ENCODE measurements around the gene DICER1. TPM values are rescaled to one million over a fixed set of nuclear protein-coding genes. Genes with fewer than 3 reads are reported as not detected.

DICER1 gene
- total RNA-seq, 3 donors from 2014 or later: 74.9 to 126 (median 78.0) TPM

DNA sequence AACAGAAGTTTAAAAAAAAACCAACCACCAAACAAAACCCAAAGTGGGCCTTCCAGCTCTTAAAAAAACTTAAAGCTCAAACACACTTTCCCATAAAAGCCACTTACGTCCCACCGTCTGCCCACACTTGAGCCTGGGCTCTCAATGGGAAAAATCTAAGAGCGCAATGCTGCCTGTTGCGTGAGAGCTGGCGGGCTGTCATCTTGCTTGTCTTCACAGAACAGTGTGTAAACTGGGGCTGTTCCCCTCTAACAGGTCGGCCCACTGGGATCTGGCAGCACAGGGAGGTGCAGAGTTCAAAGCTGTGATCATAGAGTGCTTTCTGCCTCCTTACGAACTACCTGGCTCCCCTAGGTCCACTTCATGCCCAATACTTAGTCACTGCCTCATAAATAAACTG is 80.0 kb downstream of the DICER1 start:
- no peak for DNase-seq (ENCODE audit: low spot score in 2 of 2)
- Histone ChIP-seq H3K36me3 (no peaks in the 10 kb centered on the region), H3K9me3 (no peaks in the 10 kb centered on the region), H3K27ac (no peak overlapping the region), H3K4me3 (no peak overlapping the region), H3K27me3 (no peaks in the 10 kb centered on the region), H3K4me1 (no peaks in the 10 kb centered on the region)
- TF ChIP-seq POLR2A (IDR thresholded peaks at IDR 0.05) (no peak), CTCF (IDR thresholded peaks at IDR 0.05) (no peak), POLR2AphosphoS5 (IDR thresholded peaks at IDR 0.05) (no peak)
- intact Hi-C loops (cut with DNase I; ENCODE audit: low total_unique reads): no loop called here

DNA sequence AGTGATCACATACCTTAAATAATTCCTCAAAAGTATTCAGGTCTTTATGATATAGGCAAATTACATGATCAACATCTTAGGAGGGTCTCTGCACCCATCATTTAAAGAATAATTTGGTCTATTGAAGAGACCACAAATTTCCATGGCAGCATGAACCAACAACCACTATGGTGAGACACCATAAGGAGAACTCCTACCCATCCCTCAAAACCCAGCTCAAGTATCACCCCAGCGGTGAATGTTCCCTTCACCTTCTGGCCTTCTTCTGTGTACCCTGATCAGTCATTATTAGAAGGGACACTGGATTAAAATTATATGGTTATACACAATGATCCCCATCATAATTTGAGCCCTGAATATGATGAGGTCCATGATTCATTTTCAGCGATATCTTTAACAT is 81.5 kb downstream of the DICER1 start:
- no peaks in the 10 kb centered on the region for H3K36me3 ChIP-seq
- no peak overlapping the region for H3K4me3 ChIP-seq
- intact Hi-C loops (cut with DNase I; ENCODE audit: low total_unique reads): no loop called here
- no peak for TF ChIP-seq CTCF (IDR thresholded peaks at IDR 0.05)
- H3K4me1 ChIP-seq: no peaks in the 10 kb centered on the region
- H3K27me3 ChIP-seq: no peaks in the 10 kb centered on the region
- H3K9me3 ChIP-seq: no peaks in the 10 kb centered on the region
- H3K27ac ChIP-seq: no peak overlapping the region
- DNase-seq (ENCODE audit: low spot score in 2 of 2): no peak

DNA sequence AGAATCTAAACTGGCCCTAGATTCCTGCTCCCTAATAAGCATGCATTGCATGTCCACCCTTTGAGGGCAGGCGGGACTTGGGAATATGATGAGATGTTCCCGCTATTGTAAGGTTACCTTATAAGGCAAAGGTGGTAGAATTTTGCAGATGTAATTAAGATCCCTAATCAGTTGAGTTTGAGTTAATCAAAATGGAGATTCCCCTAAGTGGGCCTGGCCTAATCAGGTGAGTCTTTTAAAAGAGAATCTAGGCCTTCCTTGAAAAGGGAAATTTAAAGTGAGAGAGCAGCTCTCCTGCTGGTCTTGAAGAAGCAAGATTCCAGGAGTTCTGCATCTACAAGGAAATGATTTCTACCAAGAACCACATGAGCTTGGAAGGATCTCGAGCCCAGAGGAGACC is 83.4 kb downstream of the DICER1 start:
- TF ChIP-seq POLR2A (IDR thresholded peaks at IDR 0.05) (no peak), POLR2AphosphoS5 (IDR thresholded peaks at IDR 0.05) (no peak), CTCF (IDR thresholded peaks at IDR 0.05) (no peak)
- H3K36me3 ChIP-seq: no peaks in the 10 kb centered on the region
- no peaks in the 10 kb centered on the region for H3K9me3 ChIP-seq
- intact Hi-C loops (cut with DNase I; ENCODE audit: low total_unique reads): no loop called here
- no peak overlapping the region for H3K27ac ChIP-seq
- DNase-seq (ENCODE audit: low spot score in 2 of 2): no peak
- H3K27me3 ChIP-seq: no peaks in the 10 kb centered on the region
- no peaks in the 10 kb centered on the region for H3K4me1 ChIP-seq
- no peak overlapping the region for H3K4me3 ChIP-seq

DNA sequence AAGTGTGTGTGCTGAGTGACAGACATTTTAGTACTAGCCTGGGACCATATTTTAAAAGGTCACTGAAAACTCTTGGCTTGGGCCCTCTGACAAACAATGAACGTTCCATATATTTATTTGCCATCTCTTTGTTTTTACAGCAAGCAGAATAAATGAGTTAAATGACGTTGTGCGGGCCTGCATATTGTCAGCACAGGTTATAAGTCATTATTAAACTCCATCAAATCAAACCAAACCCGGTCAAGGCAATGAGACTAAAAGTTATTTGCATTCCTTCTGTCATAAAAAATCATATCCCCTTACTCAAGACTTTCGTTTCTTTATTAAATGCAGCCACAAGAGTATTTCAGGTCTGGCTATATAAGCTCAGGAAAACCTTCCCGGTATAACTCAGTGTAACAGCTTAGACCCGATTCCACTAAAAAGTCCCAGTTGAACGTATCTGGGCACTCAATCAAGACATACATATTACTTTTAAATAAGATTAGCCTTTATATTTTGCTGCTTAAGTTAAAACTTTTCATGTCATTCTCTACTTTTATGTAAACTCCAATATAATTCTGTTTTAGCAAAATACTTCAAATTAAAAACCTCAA is 84.9 kb downstream of the DICER1 start:
- DNase-seq (ENCODE audit: low spot score in 2 of 2): no peak
- no peaks in the 10 kb centered on the region for H3K36me3 ChIP-seq
- H3K9me3 ChIP-seq: no peaks in the 10 kb centered on the region
- intact Hi-C loops (cut with DNase I; ENCODE audit: low total_unique reads): no loop called here
- H3K4me3 ChIP-seq: no peak overlapping the region
- TF ChIP-seq CTCF (IDR thresholded peaks at IDR 0.05) (no peak), POLR2A (IDR thresholded peaks at IDR 0.05) (no peak), POLR2AphosphoS5 (IDR thresholded peaks at IDR 0.05) (no peak)
- H3K4me1 ChIP-seq: no peaks in the 10 kb centered on the region
- H3K27ac ChIP-seq: no peak overlapping the region
- H3K27me3 ChIP-seq: no peaks in the 10 kb centered on the region

- Histone ChIP-seq H3K4me3 (no peak overlapping the region), H3K9me3 (no peaks in the 10 kb centered on the region), H3K27me3 (no peaks in the 10 kb centered on the region), H3K4me1 (no peaks in the 10 kb centered on the region), H3K27ac (no peak overlapping the region), H3K36me3 (no peaks in the 10 kb centered on the region)
- no peak for DNase-seq (ENCODE audit: low spot score in 2 of 2)
- TF ChIP-seq POLR2A (IDR thresholded peaks at IDR 0.05) (no peak), POLR2AphosphoS5 (IDR thresholded peaks at IDR 0.05) (no peak), CTCF (IDR thresholded peaks at IDR 0.05) (no peak)
- intact Hi-C loops (cut with DNase I; ENCODE audit: low total_unique reads): no loop called here
Measured at GRCh38 chr14:95071649-95072280, 85.6 kb downstream of the DICER1 start.
